GM10248 (cell line): ENCODE measurements around the gene CADPS2.
A peak's percentile ranks its signal among the peaks of the same experiment; 100 is the strongest.

Source experiments
- CTCF ChIA-PET: fragments of 300-600 bp; sonication (Branson Sonifier 250); formaldehyde crosslinking; extraction: SDS; loops from one replicate; lab custom pipeline; 2021; ENCODE audit warnings: antibody characterized with exemption; lab: Yijun Ruan, JAX
- POLR2A ChIA-PET: fragments of 350-650 bp; sonication (Branson Sonifier 250); formaldehyde crosslinking; extraction: SDS; loops from one replicate; lab custom pipeline; 2020; ENCODE audit warnings: antibody characterized with exemption; lab: Yijun Ruan, JAX
- DNase-seq: peaks from one replicate; pipeline ENCODE4 v3.0.0; 2012; ENCODE audit errors: extremely low spot score
- TF ChIP-seq, protein P1 (sequence below): IDR thresholded peaks from 2 replicates; pipeline ENCODE4 v1.5.1; 2012; ENCODE audit warnings: mild to moderate bottlenecking, low read depth; ENCODE audit errors: extremely low read depth, missing control alignments, control extremely low read depth

CADPS2 gene

DNA sequence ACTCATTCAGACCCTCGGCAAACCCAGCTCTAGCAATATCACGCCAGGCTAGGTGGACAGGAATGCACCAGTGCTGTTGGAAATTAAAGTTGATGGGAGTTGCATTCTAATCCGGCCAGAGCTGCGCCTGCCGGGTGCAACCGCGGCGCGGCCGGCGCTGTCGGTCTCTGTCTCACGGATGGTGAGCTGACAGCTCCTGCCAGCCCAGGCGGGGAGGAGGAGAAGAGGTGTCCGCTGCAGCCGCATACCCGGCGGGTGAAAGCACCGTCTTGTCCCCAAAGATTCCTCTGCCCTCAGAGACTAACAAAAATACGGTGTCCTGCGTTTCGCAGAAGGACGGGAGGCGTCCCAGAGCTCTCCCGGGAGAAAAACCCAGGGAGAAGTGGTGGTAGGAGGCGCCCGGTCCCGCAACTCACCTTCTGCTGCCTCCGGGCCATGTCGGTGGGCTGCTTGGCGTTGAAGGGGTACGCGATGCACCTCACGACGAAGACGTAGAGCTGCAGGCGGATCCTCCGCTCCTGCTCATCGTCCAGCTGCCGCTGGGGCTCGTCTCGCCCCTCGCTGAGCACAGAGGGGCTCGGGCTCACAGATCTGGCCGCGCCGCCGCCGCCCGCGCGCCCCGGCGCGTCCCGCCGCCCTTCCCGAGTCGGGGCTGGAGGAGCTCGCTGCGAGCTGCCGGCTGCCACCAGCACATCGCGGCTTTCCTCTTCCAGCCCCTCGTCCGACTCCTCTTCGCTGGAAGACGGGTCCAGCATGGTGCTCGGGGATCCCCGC lies 490 bp downstream of the CADPS2 start:
- ChIA-PET POLR2A (no interaction called here), CTCF (interaction anchor here (1.6 to 1.7 kb wide), 2 partner anchors 10 to 479 kb away, joined by 5 to 6 read pairs; no protein-coding TSS in a partner anchor)
- DNase-seq = peak; percentile 39
- TF ChIP-seq, protein P1, sequence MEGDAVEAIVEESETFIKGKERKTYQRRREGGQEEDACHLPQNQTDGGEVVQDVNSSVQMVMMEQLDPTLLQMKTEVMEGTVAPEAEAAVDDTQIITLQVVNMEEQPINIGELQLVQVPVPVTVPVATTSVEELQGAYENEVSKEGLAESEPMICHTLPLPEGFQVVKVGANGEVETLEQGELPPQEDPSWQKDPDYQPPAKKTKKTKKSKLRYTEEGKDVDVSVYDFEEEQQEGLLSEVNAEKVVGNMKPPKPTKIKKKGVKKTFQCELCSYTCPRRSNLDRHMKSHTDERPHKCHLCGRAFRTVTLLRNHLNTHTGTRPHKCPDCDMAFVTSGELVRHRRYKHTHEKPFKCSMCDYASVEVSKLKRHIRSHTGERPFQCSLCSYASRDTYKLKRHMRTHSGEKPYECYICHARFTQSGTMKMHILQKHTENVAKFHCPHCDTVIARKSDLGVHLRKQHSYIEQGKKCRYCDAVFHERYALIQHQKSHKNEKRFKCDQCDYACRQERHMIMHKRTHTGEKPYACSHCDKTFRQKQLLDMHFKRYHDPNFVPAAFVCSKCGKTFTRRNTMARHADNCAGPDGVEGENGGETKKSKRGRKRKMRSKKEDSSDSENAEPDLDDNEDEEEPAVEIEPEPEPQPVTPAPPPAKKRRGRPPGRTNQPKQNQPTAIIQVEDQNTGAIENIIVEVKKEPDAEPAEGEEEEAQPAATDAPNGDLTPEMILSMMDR = no peak

DNA sequence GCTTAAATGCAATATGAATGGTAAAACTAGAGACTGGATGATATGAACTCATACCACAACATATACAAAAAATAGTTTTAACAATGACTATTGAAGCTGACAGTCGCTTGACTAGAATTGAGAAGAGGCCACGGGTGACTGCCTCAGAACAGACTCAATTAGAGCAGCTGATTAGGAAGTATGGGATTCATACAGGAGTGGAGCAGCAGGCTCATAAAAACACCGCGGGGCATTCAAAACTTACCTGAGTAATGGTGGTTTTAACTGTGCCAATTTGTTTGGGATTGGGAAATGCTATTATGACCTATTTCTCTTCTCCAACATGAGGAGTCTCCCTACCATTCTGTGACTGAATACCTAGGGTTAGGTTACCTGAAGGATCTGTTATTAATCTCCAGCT lies 2.1 kb downstream of the CADPS2 start:
- ChIA-PET CTCF (no interaction called here), POLR2A (no interaction called here)
- TF ChIP-seq, protein P1 = no peak
- no peak for DNase-seq

DNA sequence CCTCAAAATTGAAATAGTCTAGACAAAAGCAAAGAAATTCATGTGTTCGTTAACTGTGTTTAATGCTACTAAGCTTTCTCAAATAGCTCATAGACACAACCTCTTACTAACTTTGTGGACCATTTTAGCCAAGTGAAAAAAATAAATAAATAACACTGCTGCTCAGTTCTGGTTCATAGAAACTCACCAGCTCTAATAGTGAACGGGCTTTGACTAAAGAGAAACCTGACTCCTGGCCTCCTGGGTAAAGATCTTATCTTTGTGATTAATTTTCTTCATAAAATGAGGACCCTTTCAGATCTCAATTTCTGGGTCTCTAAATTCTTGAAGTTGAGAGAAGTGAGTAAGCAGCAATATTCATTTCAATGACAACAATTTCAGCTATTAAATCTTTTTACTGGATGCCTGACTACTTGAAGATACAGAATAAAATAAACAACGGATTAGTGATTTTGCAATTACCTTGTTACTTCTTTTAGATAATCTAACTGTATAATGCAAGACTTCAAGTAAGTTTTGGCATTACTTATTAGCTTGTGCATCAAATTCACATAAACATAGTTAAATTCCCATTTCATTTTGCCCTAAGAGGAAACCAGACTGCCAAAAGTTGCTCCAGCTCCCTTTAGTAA lies 3.1 kb downstream of the CADPS2 start:
- POLR2A ChIA-PET = no interaction called here
- no peak for DNase-seq
- TF ChIP-seq, protein P1 = no peak
- CTCF ChIA-PET = interaction anchor here (1.0 kb wide), 1 partner anchor 484 kb away, joined by 4 read pairs; no protein-coding TSS in a partner anchor

DNA sequence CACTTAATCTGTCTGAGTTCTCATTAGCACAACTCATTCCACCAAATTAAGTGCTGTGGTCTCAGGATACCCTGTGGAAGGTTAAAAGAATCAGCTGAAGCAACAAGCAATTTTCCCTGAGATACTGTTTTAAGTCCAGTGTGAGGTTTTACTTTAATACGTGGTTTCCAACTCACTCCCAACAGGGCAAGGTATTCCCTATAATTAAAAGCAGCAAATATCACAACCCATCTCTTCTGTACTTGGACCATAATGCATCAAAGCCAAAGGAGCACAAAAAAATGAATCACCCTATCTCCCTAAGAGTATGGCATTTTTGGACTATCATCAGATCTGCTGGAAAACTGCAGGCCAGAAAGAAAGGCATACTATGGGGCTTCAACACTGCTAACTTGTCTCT lies 4.9 kb downstream of the CADPS2 start:
- CTCF ChIA-PET = no interaction called here
- POLR2A ChIA-PET = no interaction called here
- no peak for DNase-seq
- TF ChIP-seq, protein P1 = no peak

DNA sequence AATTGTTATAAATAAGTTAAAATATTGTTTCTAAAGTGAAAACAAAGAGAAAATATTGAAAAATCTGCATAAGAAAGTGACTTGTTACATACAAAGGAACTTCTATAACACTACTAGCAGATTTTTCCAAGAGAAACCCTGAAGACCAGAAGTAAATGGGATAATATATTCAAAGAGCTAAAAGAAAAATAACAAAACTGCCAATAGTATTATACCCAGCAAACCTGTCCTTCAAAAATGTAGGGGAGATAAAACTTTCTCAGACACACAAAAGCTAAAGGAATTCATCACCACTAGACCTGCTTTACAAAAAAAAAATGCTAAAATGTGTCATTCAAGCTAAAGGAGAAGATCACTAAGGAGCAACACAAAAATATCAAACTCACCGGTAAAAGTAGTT lies 17.0 kb downstream of the CADPS2 start:
- ChIA-PET CTCF (interaction anchor here (1.7 kb wide), 1 partner anchor 16 kb away, joined by 4 read pairs; no protein-coding TSS in a partner anchor), POLR2A (no interaction called here)
- TF ChIP-seq, protein P1 = no peak
- DNase-seq = no peak

DNA sequence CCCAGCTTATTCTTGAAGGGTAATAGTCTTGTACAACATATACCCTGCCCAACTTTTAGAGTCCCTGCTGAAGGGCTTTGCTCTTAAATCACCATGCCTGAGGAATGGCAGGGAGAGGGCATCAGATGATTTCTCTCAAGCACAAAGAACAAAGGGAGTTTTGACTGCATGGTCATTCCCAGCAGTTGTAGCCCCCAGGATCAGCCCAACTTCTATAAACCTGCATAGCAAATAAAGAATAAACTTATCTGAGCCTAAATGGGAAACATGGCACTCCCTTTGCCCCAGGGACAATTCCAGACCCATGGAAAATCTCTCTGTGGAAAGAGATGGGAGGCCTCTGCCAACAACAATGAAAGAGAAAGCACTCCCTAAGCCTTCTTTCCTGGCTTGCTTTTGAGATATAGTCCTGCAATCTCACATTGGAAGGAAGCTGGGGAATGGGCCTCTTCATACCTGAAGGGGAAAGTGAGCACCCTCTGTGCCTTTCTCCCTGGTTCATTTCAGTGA lies 18.7 kb downstream of the CADPS2 start:
- ChIA-PET CTCF (interaction anchor here (1.7 kb wide), 1 partner anchor 14 kb away, joined by 4 read pairs; no protein-coding TSS in a partner anchor), POLR2A (no interaction called here)

More for the DNA sequence above, 18.7 kb downstream of the CADPS2 start:
- no peak for DNase-seq
- TF ChIP-seq, protein P1 = no peak
